HEK293 (cell line): Measurements from ENCODE around the gene ROM1.

ENCODE experiments used
- CTCF ChIA-PET: fragments of 350-600 bp; formaldehyde crosslinking; extraction: SDS; loops from one replicate; lab custom pipeline; 2021; ENCODE audit warnings: antibody characterized with exemption; lab: Yijun Ruan, JAX
- POLR2A ChIA-PET: fragments of 300-600 bp; formaldehyde crosslinking; extraction: SDS; loops from one replicate; lab custom pipeline; 2020; ENCODE audit warnings: antibody characterized with exemption, inconsistent platforms; lab: Yijun Ruan, JAX
- H3K27ac ChIP-seq: fragments of 200-500 bp; sonication (Bioruptor generic); 2 replicates; pipeline ENCODE4 v1.5.1; 2014; ENCODE audit warnings: low read depth, low read length, control low read depth, inconsistent platforms; ENCODE audit errors: extremely low read depth
- H3K36me3 ChIP-seq, 2 experiments: fragments of 200-500 bp in 1 of 2; sonication (Bioruptor generic) in 1 of 2; 1 replicate in 1 of 2; 2 replicates in 1 of 2; pipeline ENCODE4 v1.5.1; 2014 to 2017; ENCODE audit warnings: inconsistent platforms in 2 of 2, low read length in 2 of 2; ENCODE audit not compliant: control insufficient read depth in 2 of 2, insufficient read depth in 1 of 2
- H3K4me1 ChIP-seq: fragments of 200-500 bp; sonication (Bioruptor generic); 2 replicates; pipeline ENCODE4 v1.5.1; 2014; ENCODE audit warnings: mild to moderate bottlenecking, low read length, inconsistent platforms; ENCODE audit not compliant: control insufficient read depth, insufficient read depth
- H3K4me3 ChIP-seq: 2 replicates; pipeline ENCODE4 v1.5.1; 2011; ENCODE audit warnings: low read depth, mild to moderate bottlenecking, control low read depth, low read length, moderate library complexity
- H3K9me3 ChIP-seq: fragments of 200-500 bp; sonication (Bioruptor generic); 2 replicates; pipeline ENCODE4 v1.5.1; 2014; ENCODE audit warnings: low read depth, low read length, inconsistent platforms; ENCODE audit not compliant: control insufficient read depth, insufficient read depth
- EGR2 ChIP-seq: fragments of 450-650 bp; formaldehyde crosslinking; IDR thresholded peaks from 2 replicates; pipeline ENCODE4 v1.5.1; 2016; ENCODE audit warnings: low read depth, missing biosample characterization, missing genetic modification characterization
- FEZF1 ChIP-seq: fragments of 450-650 bp; formaldehyde crosslinking; IDR thresholded peaks from 2 replicates; pipeline ENCODE4 v1.5.1; 2016; ENCODE audit warnings: missing biosample characterization, missing genetic modification characterization
- GFI1B ChIP-seq: fragments of 450-650 bp; formaldehyde crosslinking; IDR thresholded peaks from 2 replicates; pipeline ENCODE4 v1.5.1; 2016; ENCODE audit warnings: missing biosample characterization, missing genetic modification characterization
- GLIS1 ChIP-seq: fragments of 450-650 bp; formaldehyde crosslinking; IDR thresholded peaks from 2 replicates; pipeline ENCODE4 v1.5.1; 2016; ENCODE audit warnings: missing biosample characterization, missing genetic modification characterization
- KLF10 ChIP-seq: fragments of 450-650 bp; IDR thresholded peaks from 2 replicates; pipeline ENCODE4 v1.5.1; 2018; ENCODE audit warnings: missing biosample characterization, mild to moderate bottlenecking, missing genetic modification characterization
- KLF9 ChIP-seq: fragments of 450-650 bp; formaldehyde crosslinking; IDR thresholded peaks from 2 replicates; pipeline ENCODE4 v1.5.1; 2016; ENCODE audit warnings: missing biosample characterization, missing genetic modification characterization, low read depth
- RBAK ChIP-seq: fragments of 450-650 bp; formaldehyde crosslinking; IDR thresholded peaks from 2 replicates; pipeline ENCODE4 v1.5.1; 2016; ENCODE audit warnings: missing biosample characterization, missing genetic modification characterization
- TSHZ1 ChIP-seq: fragments of 450-650 bp; formaldehyde crosslinking; IDR thresholded peaks from 2 replicates; pipeline ENCODE4 v1.5.1; 2016; ENCODE audit warnings: missing biosample characterization, missing genetic modification characterization, borderline replicate concordance
- ZBTB11 ChIP-seq: fragments of 450-650 bp; formaldehyde crosslinking; conservative IDR thresholded peaks from 2 replicates; pipeline ENCODE4 v1.5.1; 2016; ENCODE audit warnings: low read depth, missing biosample characterization, missing genetic modification characterization
- ZEB2 ChIP-seq: fragments of 450-650 bp; formaldehyde crosslinking; IDR thresholded peaks from 2 replicates; pipeline ENCODE4 v1.5.1; 2016; ENCODE audit warnings: missing biosample characterization, missing genetic modification characterization
- ZNF121 ChIP-seq: fragments of 450-650 bp; formaldehyde crosslinking; IDR thresholded peaks from 2 replicates; pipeline ENCODE4 v1.5.1; 2016; ENCODE audit warnings: missing biosample characterization, missing genetic modification characterization
- ZNF175 ChIP-seq: fragments of 450-650 bp; formaldehyde crosslinking; IDR thresholded peaks from 2 replicates; pipeline ENCODE4 v1.5.1; 2016; ENCODE audit warnings: missing biosample characterization, missing genetic modification characterization
- ZNF394 ChIP-seq: fragments of 450-650 bp; formaldehyde crosslinking; IDR thresholded peaks from 2 replicates; pipeline ENCODE4 v1.5.1; 2016; ENCODE audit warnings: missing biosample characterization, missing genetic modification characterization, mild to moderate bottlenecking, moderate library complexity, borderline replicate concordance
- ZNF488 ChIP-seq: fragments of 450-650 bp; formaldehyde crosslinking; IDR thresholded peaks from 2 replicates; pipeline ENCODE4 v1.5.1; 2016; ENCODE audit warnings: missing biosample characterization, missing genetic modification characterization
- ZNF521 ChIP-seq: fragments of 450-650 bp; formaldehyde crosslinking; IDR thresholded peaks from 2 replicates; pipeline ENCODE4 v1.5.1; 2017; ENCODE audit warnings: missing biosample characterization, mild to moderate bottlenecking, missing genetic modification characterization
- ZNF544 ChIP-seq: fragments of 450-650 bp; formaldehyde crosslinking; IDR thresholded peaks from 2 replicates; pipeline ENCODE4 v1.5.0; 2017; ENCODE audit warnings: missing biosample characterization, missing genetic modification characterization
- ZNF558 ChIP-seq: fragments of 450-650 bp; formaldehyde crosslinking; IDR thresholded peaks from 2 replicates; pipeline ENCODE4 v1.5.1; 2016; ENCODE audit warnings: missing biosample characterization, missing genetic modification characterization
- ZNF585B ChIP-seq: fragments of 450-650 bp; formaldehyde crosslinking; IDR thresholded peaks from 2 replicates; pipeline ENCODE4 v1.5.1; 2016; ENCODE audit warnings: missing biosample characterization, missing genetic modification characterization
- ZNF621 ChIP-seq: fragments of 450-650 bp; formaldehyde crosslinking; IDR thresholded peaks from 2 replicates; pipeline ENCODE4 v1.5.1; 2017; ENCODE audit warnings: missing biosample characterization, missing genetic modification characterization
- ZNF624 ChIP-seq: fragments of 450-650 bp; formaldehyde crosslinking; IDR thresholded peaks from 2 replicates; pipeline ENCODE4 v1.5.1; 2017; ENCODE audit warnings: missing biosample characterization, missing genetic modification characterization
- ZNF654 ChIP-seq: fragments of 450-650 bp; formaldehyde crosslinking; IDR thresholded peaks from 2 replicates; pipeline ENCODE4 v1.5.1; 2016; ENCODE audit warnings: low read depth, missing biosample characterization, missing genetic modification characterization
- ZNF664 ChIP-seq: fragments of 450-650 bp; formaldehyde crosslinking; IDR thresholded peaks from 2 replicates; pipeline ENCODE4 v1.5.1; 2016; ENCODE audit warnings: missing biosample characterization, missing genetic modification characterization
- ZNF704 ChIP-seq: fragments of 450-650 bp; formaldehyde crosslinking; IDR thresholded peaks from 2 replicates; pipeline ENCODE4 v1.5.1; 2016; ENCODE audit warnings: missing biosample characterization, missing genetic modification characterization
- ZNF747 ChIP-seq: fragments of 450-650 bp; formaldehyde crosslinking; IDR thresholded peaks from 2 replicates; pipeline ENCODE4 v1.5.1; 2016; ENCODE audit warnings: missing biosample characterization, missing genetic modification characterization
- ZNF837 ChIP-seq: fragments of 450-650 bp; formaldehyde crosslinking; IDR thresholded peaks from 2 replicates; pipeline ENCODE4 v1.5.1; 2016; ENCODE audit warnings: missing biosample characterization, missing genetic modification characterization

ROM1 gene

GRCh38 chr11:62565100-62565802 is 47.8 kb upstream of the ROM1 start:
- CTCF ChIA-PET = interaction anchor here (1.6 to 1.7 kb wide), 2 partner anchors 27 to 141 kb away, joined by 5 to 7 read pairs; partner anchors contain the start of gene TUT1
- no peaks in the 10 kb centered on the region for H3K9me3 ChIP-seq
- POLR2A ChIA-PET = interaction anchor here (0.6 to 3.4 kb wide), 9 partner anchors 8 to 291 kb away, joined by 3 to 29 read pairs (median 4); partner anchors contain the start of genes EEF1G, TUT1 and UQCC3
- TF ChIP-seq ZNF488 (no peak), KLF9 (tag by site-specific recombination) (no peak), FEZF1 (tag by site-specific recombination) (no peak), ZNF175 (tag by site-specific recombination) (no peak), ZNF624 (no peak), RBAK (tag by site-specific recombination) (no peak), ZNF394 (peak; percentile 34; the same call in 1 of the 2 replicates), ZNF654 (tag by site-specific recombination) (no peak)
- H3K4me1 ChIP-seq = no peaks in the 10 kb centered on the region
- peaks cover 37 to 89% of the 10 kb centered on the region in 2 experiments for H3K36me3 ChIP-seq
- no peak overlapping the region for H3K27ac ChIP-seq
- no peak overlapping the region for H3K4me3 ChIP-seq

GRCh38 chr11:62566247-62566646 is 46.8 kb upstream of the ROM1 start:
- Histone ChIP-seq H3K9me3 (no peaks in the 10 kb centered on the region), H3K36me3 (peaks cover 47 to 90% of the 10 kb centered on the region in 2 experiments), H3K4me1 (no peaks in the 10 kb centered on the region), H3K4me3 (no peak overlapping the region), H3K27ac (no peak overlapping the region)
- ChIA-PET CTCF (interaction anchor here (0.7 to 1.7 kb wide), 6 partner anchors 10 to 1174 kb away, joined by 3 to 7 read pairs (median 5); partner anchors contain the start of gene TUT1), POLR2A (interaction anchor here (0.8 to 1.9 kb wide), 5 partner anchors 8 to 145 kb away, joined by 3 to 5 read pairs (median 4); partner anchors contain the start of genes AHNAK, EEF1G and UQCC3)
- TF ChIP-seq ZNF558 = no peak
- TF ChIP-seq TSHZ1 (tag by site-specific recombination) = no peak
- no peak for TF ChIP-seq GFI1B (tag by site-specific recombination)
- TF ChIP-seq GLIS1 (tag by site-specific recombination) = no peak
- TF ChIP-seq ZNF704 (tag by site-specific recombination) = no peak
- no peak for TF ChIP-seq KLF10
- TF ChIP-seq ZNF837 (tag by site-specific recombination) = no peak
- TF ChIP-seq ZNF664 = no peak
- TF ChIP-seq ZNF544 (tag by site-specific recombination) = no peak
- TF ChIP-seq ZEB2 = no peak
- TF ChIP-seq ZNF621 = no peak
- TF ChIP-seq ZNF121 (tag by site-specific recombination) = no peak
- no peak for TF ChIP-seq ZNF521 (tag by site-specific recombination)
- no peak for TF ChIP-seq ZBTB11 (tag by site-specific recombination)
- TF ChIP-seq ZNF585B = no peak
- no peak for TF ChIP-seq EGR2 (tag by site-specific recombination)
- no peak for TF ChIP-seq ZNF747 (tag by site-specific recombination)
